MM.1S (cell line): ENCODE data around the gene CHMP5.

Experiments used
- EZH2 ChIP-seq: fragments of 300-600 bp; sonication (generic); optimal IDR thresholded peaks from 2 replicates; pipeline ENCODE3; 2017; ENCODE audit warnings: low read depth, mild to moderate bottlenecking, antibody characterized with exemption, low read length, mixed read lengths
- EZH2phosphoT487 ChIP-seq: fragments of 300-600 bp; sonication (generic); IDR thresholded peaks from 2 replicates; pipeline ENCODE4 v1.6.1; 2018; ENCODE audit warnings: antibody characterized with exemption, low read length
- TF ChIP-seq, protein P1 (sequence below): fragments of 300-600 bp; sonication (generic); IDR thresholded peaks from 2 replicates; pipeline ENCODE4 v1.5.1; 2016; ENCODE audit warnings: antibody characterized with exemption, low read length, mixed read lengths

- TF ChIP-seq, protein P1, sequence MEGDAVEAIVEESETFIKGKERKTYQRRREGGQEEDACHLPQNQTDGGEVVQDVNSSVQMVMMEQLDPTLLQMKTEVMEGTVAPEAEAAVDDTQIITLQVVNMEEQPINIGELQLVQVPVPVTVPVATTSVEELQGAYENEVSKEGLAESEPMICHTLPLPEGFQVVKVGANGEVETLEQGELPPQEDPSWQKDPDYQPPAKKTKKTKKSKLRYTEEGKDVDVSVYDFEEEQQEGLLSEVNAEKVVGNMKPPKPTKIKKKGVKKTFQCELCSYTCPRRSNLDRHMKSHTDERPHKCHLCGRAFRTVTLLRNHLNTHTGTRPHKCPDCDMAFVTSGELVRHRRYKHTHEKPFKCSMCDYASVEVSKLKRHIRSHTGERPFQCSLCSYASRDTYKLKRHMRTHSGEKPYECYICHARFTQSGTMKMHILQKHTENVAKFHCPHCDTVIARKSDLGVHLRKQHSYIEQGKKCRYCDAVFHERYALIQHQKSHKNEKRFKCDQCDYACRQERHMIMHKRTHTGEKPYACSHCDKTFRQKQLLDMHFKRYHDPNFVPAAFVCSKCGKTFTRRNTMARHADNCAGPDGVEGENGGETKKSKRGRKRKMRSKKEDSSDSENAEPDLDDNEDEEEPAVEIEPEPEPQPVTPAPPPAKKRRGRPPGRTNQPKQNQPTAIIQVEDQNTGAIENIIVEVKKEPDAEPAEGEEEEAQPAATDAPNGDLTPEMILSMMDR, result peak; percentile 16; the same call in 1 of the 2 replicates
- TF ChIP-seq EZH2 (no peak), EZH2phosphoT487 (no peak)
These were observed 26.2 kb downstream of the CHMP5 start for GRCh38 chr9:33291031-33291397.
